B cell (primary cell): Measurements from ENCODE around the gene SSBP3. TPM values are rescaled to one million over a fixed set of nuclear protein-coding genes. Genes with fewer than 3 reads are reported as not detected.

Source experiments
- ATAC-seq: fragments of 200-7000 bp; cut with Tn5 transposase; one replicate; pipeline ENCODE4 v1.10.0; 2021; ENCODE audit warnings: low read depth, mild to moderate bottlenecking, moderate number of reproducible peaks, moderate library complexity
- CTCF ChIA-PET: fragments of 350-600 bp; sonication (Branson Sonifier 250); formaldehyde crosslinking; loops from one replicate; lab custom pipeline; 2021; ENCODE audit warnings: antibody characterized with exemption, inconsistent platforms; lab: Charles Lee
- POLR2A ChIA-PET: fragments of 350-600 bp; sonication (Branson Sonifier 250); formaldehyde crosslinking; loops from one replicate; lab custom pipeline; 2021; ENCODE audit warnings: antibody characterized with exemption; lab: Charles Lee
- DNase-seq: peaks from one replicate; pipeline ENCODE4 v3.0.0; 2013
- H2AFZ ChIP-seq: 2 replicates; pipeline ENCODE4 v1.6.1; 2012; ENCODE audit warnings: mild to moderate bottlenecking, low read depth, low read length; ENCODE audit not compliant: insufficient read depth, poor library complexity, severe bottlenecking
- H3K27ac ChIP-seq, 2 donors: 1 replicate in 1 of 2; 2 replicates in 1 of 2; pipeline ENCODE4 v1.5.1; 2012 to 2013; ENCODE audit warnings: low read length in 2 of 2, mild to moderate bottlenecking in 2 of 2, moderate library complexity in 1 of 2
- H3K27me3 ChIP-seq, 4 experiments: fragments of 200-600 bp in 1 of 4; sonication (generic) in 1 of 4; replicated peaks in 1 of 4; 1 replicate in 2 of 4; 2 replicates in 2 of 4; pipeline versions ENCODE4 v1.6.1 to v1.7.0; 2013 to 2016; ENCODE audit warnings: low read length in 3 of 4, mild to moderate bottlenecking in 2 of 4, mixed read lengths in 1 of 4, moderate library complexity in 1 of 4; ENCODE audit not compliant: insufficient read depth in 4 of 4, control insufficient read depth in 3 of 4; ENCODE audit errors: control extremely low read depth in 1 of 4
- H3K36me3 ChIP-seq, 2 experiments: replicated peaks in 1 of 2; 1 replicate in 1 of 2; 2 replicates in 1 of 2; pipeline versions ENCODE4 v1.6.1 to v1.7.1; 2013; ENCODE audit warnings: low read length in 1 of 2; ENCODE audit not compliant: insufficient read depth in 2 of 2, control insufficient read depth in 1 of 2; ENCODE audit errors: control extremely low read depth in 1 of 2, extremely low read depth in 1 of 2
- H3K4me1 ChIP-seq, 2 donors: fragments of 200-600 bp in 1 of 2; sonication (generic) in 1 of 2; 1 replicate in 1 of 2; 2 replicates in 1 of 2; pipeline versions ENCODE4 v1.5.1 to v1.6.1; 2013 to 2017; ENCODE audit warnings: low read length in 2 of 2; ENCODE audit not compliant: control insufficient read depth in 2 of 2, insufficient read depth in 2 of 2
- H3K4me2 ChIP-seq: replicated peaks from 2 replicates; pipeline ENCODE3; 2012; ENCODE audit warnings: mild to moderate bottlenecking, low read depth, low read length; ENCODE audit not compliant: poor library complexity, severe bottlenecking
- H3K4me3 ChIP-seq, 5 experiments: fragments of 200-600 bp in 1 of 5; sonication (generic) in 1 of 5; 1 replicate in 3 of 5; 2 replicates in 2 of 5; pipeline versions ENCODE4 v1.5.1 to v1.7.0; 2011 to 2016; ENCODE audit warnings: low read length in 4 of 5, mild to moderate bottlenecking in 4 of 5, low read depth in 2 of 5, control low read depth in 1 of 5, moderate library complexity in 1 of 5; ENCODE audit not compliant: insufficient read depth in 1 of 5; ENCODE audit errors: control extremely low read depth in 1 of 5, extremely low read depth in 1 of 5
- H3K79me2 ChIP-seq: fragments of 200-600 bp; sonication (generic); one replicate; pipeline ENCODE4 v1.6.0; 2016; ENCODE audit warnings: low read length; ENCODE audit not compliant: control insufficient read depth, insufficient read depth
- H3K9ac ChIP-seq: fragments of 200-600 bp; sonication (generic); 2 replicates; pipeline ENCODE4 v1.6.1; 2017; ENCODE audit warnings: mild to moderate bottlenecking, low read length, moderate library complexity
- H3K9me3 ChIP-seq, 3 donors: one replicate each; pipeline versions ENCODE4 v1.6.1 to v1.7.1; 2013; ENCODE audit warnings: low read length in 2 of 3; ENCODE audit not compliant: control insufficient read depth in 2 of 3, insufficient read depth in 1 of 3; ENCODE audit errors: control extremely low read depth in 1 of 3
- H4K20me1 ChIP-seq: 2 replicates; pipeline ENCODE4 v1.6.0; 2012; ENCODE audit warnings: mild to moderate bottlenecking, low read length; ENCODE audit not compliant: insufficient read depth, control insufficient read depth, poor library complexity, severe bottlenecking
- H3K27ac Mint-ChIP-seq: one replicate; pipeline ENCODE4 v1.8.0; 2021; ENCODE audit warnings: mixed read lengths
- H3K27me3 Mint-ChIP-seq: one replicate; pipeline ENCODE4 v1.8.0; 2021; ENCODE audit warnings: mixed read lengths
- H3K4me1 Mint-ChIP-seq: one replicate; pipeline ENCODE4 v1.8.0; 2021; ENCODE audit warnings: mixed read lengths
- H3K4me3 Mint-ChIP-seq: one replicate; pipeline ENCODE4 v1.8.0; 2021; ENCODE audit warnings: mixed read lengths
- H3K9me3 Mint-ChIP-seq: one replicate; pipeline ENCODE4 v1.8.0; 2022; ENCODE audit warnings: mixed read lengths; ENCODE audit not compliant: insufficient read depth
- CTCF ChIP-seq: fragments of 200-600 bp; IDR thresholded peaks from one replicate; pipeline ENCODE4 v1.8.0; 2022; ENCODE audit warnings: antibody characterized with exemption, mild to moderate bottlenecking
- EZH2 ChIP-seq: IDR thresholded peaks from 2 replicates; pipeline ENCODE4 v1.6.1; 2012; ENCODE audit warnings: borderline replicate concordance, low read depth, mild to moderate bottlenecking, moderate library complexity, low read length; ENCODE audit not compliant: insufficient read depth, poor library complexity, severe bottlenecking
- WGBS: methylation state at CpG from one replicate; pipeline ENCODE4 v1.1.5; 2013; ENCODE audit warnings: missing lambda C conversion rate; ENCODE audit not compliant: insufficient coverage; 5-methylcytosine and 5-hydroxymethylcytosine counted together
- intact Hi-C: fragments of 100-400 bp; cut with micrococcal nuclease; formaldehyde crosslinking; loops from one replicate; pipeline ENCODE4 v1.10.0; 2022
- polyA plus RNA-seq: library from polyadenylated mRNA; depleted of rRNA; stranded (reverse); fragments of >200 nt; gene quantifications from 2 replicates; pipeline ENCODE4 v1.2.3, GENCODE V29; 2012
- total RNA-seq, 2 donors: library from RNA; stranded (reverse); fragments of 120-200 nt in 1 of 2; gene quantifications; 1 replicate in 1 of 2; 2 replicates in 1 of 2; pipeline versions ENCODE4 v1.2.3 to v1.2.4, GENCODE V29; 2013 to 2022

Gene SSBP3
- total and polyA plus RNA-seq, 2 donors (not counting 1 experiment from before 2014, with no cell fraction given) = 16.9 to 30.7 TPM

GRCh38 chr1:54413732-54414131, 7.5 kb upstream of the SSBP3 start:
- Histone ChIP-seq H3K4me3 (no peak overlapping the region), H3K79me2 (no peaks in the 10 kb centered on the region), H3K27ac (no peak overlapping the region), H2AFZ (no peak overlapping the region), H3K4me1 (peaks cover 14 to 15% of the 10 kb centered on the region in 2 donors), H3K4me2 (no peak overlapping the region), H3K9me3 (no peaks in the 10 kb centered on the region), H3K27me3 (peaks cover 0 to 13% (median 2%) of the 10 kb centered on the region in 4 experiments), H3K36me3 (no peaks in the 10 kb centered on the region), H3K9ac (no peak overlapping the region), H4K20me1 (no peaks in the 10 kb centered on the region)
- Mint-ChIP-seq H3K4me1 (peaks cover 13% of the 10 kb centered on the region), H3K4me3 (no peak overlapping the region), H3K9me3 (no peaks in the 10 kb centered on the region), H3K27ac (no peak overlapping the region), H3K27me3 (peaks cover 30% of the 10 kb centered on the region)
- ATAC-seq = no peak
- no peak for DNase-seq
- intact Hi-C loops = no loop called here
- ChIA-PET CTCF (no interaction called here), POLR2A (no interaction called here)
- TF ChIP-seq CTCF (no peak), EZH2 (no peak)
- WGBS = no CpG with 5 or more reads among the region's 4 CpGs

- Mint-ChIP-seq H3K4me1 (peaks cover 17% of the 10 kb centered on the region), H3K27ac (no peak overlapping the region), H3K27me3 (peaks cover 30% of the 10 kb centered on the region), H3K4me3 (no peak overlapping the region), H3K9me3 (no peaks in the 10 kb centered on the region)
- CTCF ChIA-PET = no interaction called here
- H3K4me2 ChIP-seq = no peak overlapping the region
- H3K36me3 ChIP-seq = no peaks in the 10 kb centered on the region
- no peaks in the 10 kb centered on the region for H4K20me1 ChIP-seq
- peaks cover 18 to 19% of the 10 kb centered on the region in 2 donors for H3K4me1 ChIP-seq
- no peak overlapping the region for H2AFZ ChIP-seq
- no peaks in the 10 kb centered on the region for H3K79me2 ChIP-seq
- H3K27me3 ChIP-seq = peaks cover 0 to 13% (median 2%) of the 10 kb centered on the region in 4 experiments
- no peak overlapping the region for H3K9ac ChIP-seq
- no peak overlapping the region for H3K27ac ChIP-seq
- H3K9me3 ChIP-seq = no peaks in the 10 kb centered on the region
- ATAC-seq = no peak
- 55% methylated on average over 2 of the region's 2 CpGs for WGBS
- TF ChIP-seq EZH2 = no peak
- TF ChIP-seq CTCF = no peak
- H3K4me3 ChIP-seq = no peak overlapping the region
- no peak for DNase-seq
- POLR2A ChIA-PET = no interaction called here
- intact Hi-C loops = no loop called here
Observed at GRCh38 chr1:54413295-54413694, 7.1 kb upstream of the SSBP3 start.
